Right renal pelvis (tissue), 4 donors: ENCODE data around the gene ZNF99. TPM values are rescaled to one million over a fixed set of nuclear protein-coding genes. Genes with fewer than 3 reads are reported as not detected.
"Not testable (repeated sequence)": the region's sequence is repeated elsewhere in the genome, so short reads cannot be mapped to it uniquely, and the experiment has no call there.

Experiments used
- DNase-seq, 4 donors: peaks; one replicate each; pipeline ENCODE4 v3.0.0-alpha.2; 2013; ENCODE audit warnings: low read depth in 4 of 4, low spot score in 3 of 4, missing footprints in 1 of 4
- polyA plus RNA-seq, 4 donors: library from polyadenylated mRNA; unstranded; fragments of 120-200 nt; gene quantifications; one replicate each; pipeline ENCODE4 v1.2.1, GENCODE V29; 2013; ENCODE audit not compliant: insufficient read length in 4 of 4

Gene ZNF99
- 1 to 10 TPM in 2 of 4 donors, under 1 TPM in 2; 0.55 to 1.6 (median 0.91) TPM for polyA plus RNA-seq

DNA sequence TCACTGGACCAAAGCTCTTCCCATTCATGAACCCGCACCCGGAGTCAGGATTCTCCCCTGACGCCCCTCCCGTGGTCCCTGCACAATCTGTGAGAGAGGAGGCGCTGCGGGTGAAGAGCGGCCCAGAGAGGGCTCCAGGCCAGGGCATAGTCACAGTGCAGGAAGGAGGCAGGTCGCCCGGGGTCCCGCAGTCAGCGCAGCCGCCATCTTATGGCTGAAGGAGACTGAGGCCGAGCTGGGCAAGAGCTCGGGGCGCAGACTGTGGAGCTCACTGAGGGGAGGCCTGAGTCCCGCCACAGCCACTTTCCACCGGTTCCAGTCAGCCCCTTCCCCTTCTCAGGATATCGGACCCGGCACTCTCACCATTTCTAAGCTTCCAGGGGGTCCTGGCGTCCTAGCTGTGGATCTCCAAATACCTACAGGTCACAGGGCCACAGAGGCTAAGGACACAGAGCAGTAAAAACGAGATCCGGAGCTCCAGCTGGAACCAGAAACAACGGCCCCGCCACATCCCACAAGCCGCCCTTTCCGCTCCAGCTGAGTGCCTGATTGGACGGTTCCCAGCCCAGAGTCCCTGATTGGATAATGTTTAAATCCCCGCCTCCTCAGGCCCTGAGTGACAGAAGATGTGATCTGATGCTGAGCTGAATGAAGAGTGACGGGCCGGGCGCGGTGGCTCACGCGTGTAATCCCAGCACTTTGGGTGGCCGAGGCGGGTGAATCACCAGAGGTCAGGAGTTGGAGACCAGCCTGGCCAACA, at the start of gene ZNF99:
TSS of gene ZNF99 (minus strand) at position 501 of the 760 bp plus-strand sequence. CDS start at position 366, 135 bp downstream.
- peak; percentile 37 to 71 (median 52) for DNase-seq

DNA sequence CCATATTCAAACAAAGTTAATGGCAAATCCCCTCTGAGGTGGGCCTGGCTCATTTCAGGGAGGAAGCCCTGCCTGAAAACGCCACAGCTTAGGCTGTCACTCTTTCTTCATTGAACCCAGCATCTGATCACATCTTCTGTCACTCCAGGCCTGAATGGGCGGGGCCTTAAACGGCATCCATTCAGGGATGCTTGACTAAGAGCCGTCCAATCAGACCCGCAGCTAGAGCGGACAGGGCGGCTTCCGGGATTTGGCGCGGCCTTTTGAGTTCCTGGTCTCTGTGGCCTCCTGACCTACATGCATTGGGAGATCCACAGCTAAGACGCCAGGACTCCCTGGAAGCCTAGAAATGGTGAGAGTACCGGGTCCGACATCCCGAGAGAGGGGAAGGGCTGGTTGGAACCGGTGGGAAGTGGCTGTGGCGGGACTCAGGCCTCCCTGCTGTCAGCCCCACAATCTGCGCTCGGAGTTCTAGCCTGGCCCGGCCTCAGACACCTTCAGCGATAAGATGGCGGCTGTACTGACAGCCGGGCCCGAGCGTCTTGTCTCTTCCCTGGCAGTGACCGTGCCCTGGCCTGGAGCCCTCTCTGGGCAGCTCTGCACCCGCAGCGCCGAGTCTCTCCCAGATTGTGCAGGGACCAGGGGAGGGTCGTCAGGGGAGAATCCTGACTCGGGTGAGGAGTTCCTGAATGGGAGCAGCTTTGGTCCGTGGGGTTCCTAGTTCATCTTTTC, 48.2 kb upstream of the ZNF99 start, which contains the start of gene ZNF723:
TSS of gene ZNF723 (plus strand) at position 261 of the 732 bp plus-strand sequence. CDS start at position 350, 89 bp downstream.
- DNase-seq, result no peak

DNA sequence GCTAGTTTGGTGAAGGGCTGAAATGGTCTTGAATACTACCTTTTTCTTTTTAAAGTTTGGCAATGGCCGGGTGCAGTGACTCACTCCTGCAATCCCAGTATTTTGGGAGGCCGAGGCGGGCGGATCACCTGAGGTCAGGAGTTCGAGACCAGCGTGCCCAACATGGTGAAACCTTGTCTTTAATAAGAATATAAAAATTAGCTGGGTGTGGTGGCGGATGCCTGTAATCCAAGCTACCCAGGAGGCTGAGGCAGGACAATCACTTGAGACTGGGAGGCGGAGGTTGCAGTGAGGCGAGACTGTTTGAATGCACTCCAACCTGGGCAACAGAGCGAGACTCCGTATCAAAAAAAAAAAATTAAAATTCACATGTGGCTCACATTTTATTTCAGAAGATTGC, 47.3 kb upstream of the ZNF99 start:
- DNase-seq, result no peak

DNA sequence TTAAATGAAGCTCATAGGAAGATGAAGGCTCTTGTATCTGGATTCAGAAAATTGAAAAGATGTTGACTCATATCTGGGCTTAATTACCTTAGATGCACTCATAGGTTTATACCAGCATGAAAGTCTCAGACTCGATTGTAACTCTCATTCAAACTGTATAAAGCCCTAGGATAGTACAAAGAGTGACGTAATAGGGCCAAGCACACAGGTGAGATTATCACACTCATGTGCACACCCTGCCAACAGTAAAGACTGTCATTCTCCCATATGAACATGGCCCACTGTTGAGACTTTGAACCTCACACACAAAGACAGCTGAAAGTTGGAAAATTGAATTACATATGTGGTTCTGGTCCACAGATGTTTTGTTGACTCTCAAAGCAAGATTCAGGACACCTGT, 30.2 kb upstream of the ZNF99 start:
- DNase-seq, result no peak

DNA sequence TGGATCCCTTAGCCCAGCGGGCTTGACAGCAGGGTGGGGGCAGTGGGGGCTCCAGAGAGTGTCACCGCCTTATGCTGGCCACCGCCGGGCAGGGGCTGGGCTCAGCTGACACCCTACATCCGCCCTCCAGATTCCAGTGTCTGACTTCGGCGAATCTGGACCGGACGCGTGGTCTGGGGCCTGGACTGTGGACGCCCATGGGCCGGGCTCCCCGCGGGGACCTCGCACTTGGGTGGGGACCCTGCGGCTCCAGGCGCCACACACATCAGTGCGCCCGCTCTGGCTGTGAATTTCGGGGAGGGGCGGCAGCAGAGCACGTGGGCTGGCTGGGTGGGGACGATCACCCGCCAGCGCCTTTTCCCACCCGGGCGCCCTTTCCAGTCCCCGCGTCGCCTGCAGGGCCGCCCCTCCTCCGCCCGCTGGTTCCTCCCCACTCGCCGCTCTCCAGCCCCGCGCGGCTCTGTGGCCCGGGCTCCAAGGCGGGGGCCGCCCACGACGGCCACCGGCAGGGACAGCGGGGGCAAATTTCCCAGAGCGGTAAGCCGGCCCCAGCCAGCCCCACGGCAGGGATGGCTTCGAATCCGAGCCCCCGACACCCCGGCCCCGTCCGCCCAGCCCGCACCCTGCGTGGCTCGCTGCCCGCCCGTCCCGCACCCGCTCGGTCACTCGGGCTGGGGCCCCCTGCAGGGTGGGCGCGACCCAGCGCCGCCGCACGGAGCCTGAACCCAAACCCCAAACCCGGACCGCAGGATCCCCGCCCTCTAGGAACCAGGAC, 23.3 kb upstream of the ZNF99 start:
- no peak for DNase-seq

DNA sequence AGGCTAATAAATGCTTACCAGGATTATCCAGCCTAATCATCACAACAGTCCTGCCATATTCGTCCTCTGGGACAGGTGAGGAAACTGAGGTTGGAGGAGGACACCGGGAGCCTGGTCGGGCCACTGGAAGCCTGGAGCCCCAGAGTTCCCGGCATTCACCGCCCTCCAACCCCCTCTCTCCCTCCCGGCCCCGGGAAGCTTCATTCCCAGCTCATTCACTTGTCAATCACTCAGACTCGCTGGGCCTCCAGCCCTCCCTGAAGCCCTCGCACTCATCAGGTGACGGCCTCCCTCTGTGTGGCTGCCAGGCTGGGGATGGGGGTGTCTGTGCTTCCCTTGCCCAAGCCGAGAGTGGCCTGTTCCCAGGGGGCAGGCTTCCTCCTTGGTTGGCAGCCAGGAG, 22.5 kb upstream of the ZNF99 start:
- DNase-seq, result no peak

DNA sequence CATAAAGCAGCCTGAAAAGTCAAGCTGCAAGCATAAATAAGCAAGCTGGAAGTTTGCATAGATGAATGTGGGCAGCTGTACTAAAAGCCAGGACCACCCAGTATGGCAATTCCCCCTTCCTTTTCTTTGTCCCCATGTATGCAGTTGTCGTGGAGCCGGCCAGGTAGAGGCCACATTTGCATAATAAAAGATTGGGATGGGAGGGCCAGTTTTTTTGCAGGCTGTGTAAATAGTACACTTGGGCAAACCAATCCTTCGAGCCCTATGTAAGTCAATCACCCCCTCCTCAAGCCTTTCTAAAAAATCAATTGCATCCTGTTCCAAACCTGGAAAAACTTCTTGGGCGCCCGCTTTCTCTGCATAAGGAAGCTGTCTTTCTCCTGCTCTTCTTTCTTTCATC, 13.1 kb upstream of the ZNF99 start:
- DNase-seq, result no peak

DNA sequence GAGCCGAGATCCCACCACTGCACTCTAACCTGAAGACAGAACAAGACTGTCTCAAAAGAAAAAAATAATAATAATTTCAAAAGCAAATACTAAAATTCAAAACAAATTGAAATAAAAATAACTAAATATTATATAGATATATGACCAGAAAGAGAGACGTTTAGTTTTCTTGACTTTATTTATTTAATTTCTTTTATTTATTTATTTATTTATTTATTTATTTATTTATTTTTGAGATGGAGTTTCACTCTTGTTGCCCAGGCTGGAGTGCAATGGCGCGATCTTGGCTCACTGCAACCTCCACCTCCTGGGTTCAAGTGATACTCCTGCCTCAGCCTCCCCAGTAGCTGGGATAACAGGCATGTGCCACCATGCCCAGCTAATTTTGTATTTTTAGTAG, 8.9 kb upstream of the ZNF99 start:
- DNase-seq, result not testable (repeated sequence)

DNA sequence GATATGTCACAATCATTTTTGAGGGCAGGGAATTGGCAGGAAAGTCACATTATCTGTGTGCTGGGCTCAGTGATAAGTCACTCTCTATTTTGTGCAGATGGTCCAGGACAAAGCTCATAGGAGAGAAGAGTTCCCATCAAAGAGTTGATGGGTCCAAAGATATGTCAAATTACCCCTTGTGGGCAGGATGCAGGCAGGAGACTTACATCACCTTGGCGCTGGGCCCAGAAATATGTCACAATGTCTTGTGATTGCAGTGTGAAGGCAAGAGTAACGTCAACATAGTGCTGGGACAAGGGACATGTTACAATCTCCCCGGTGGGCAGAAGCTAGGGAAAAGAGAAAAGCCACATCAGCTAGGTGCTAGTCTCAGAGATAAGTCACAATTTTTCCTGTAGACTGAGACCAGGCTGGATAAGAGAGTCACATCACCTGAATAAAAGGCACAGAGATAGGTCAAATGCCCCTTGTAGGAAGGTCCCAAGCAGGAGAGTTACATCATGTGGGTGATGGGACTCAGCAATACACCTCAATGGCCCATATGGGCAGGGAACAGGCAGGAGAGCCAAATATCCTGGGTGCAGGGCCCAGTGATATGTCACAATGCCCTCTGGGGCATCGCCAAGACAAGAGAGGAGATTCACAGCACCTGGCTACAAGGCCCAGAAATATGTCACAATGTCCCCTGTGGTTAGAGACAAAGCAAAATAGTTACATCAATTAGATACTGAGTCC, 47.9 kb downstream of the ZNF99 start:
- no peak for DNase-seq

DNA sequence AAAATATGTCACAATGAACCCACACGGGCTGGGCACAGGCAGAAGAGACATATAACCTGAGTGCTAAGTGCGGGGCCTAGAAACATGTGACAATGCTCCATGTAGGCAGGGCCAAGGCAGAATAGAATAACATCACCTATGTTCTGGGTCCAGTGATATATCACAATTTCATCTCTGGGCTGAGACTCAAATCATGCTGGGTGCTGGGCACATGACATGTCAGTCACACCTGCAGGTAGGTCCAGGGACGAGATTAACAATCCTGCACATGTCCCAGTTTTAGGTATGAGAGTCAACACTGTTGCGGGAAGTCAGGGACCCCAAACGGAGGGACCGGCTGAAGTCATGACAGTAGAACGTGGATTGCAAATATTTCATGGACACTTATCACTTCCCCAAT, 50.3 kb downstream of the ZNF99 start:
- DNase-seq, result no peak

DNA sequence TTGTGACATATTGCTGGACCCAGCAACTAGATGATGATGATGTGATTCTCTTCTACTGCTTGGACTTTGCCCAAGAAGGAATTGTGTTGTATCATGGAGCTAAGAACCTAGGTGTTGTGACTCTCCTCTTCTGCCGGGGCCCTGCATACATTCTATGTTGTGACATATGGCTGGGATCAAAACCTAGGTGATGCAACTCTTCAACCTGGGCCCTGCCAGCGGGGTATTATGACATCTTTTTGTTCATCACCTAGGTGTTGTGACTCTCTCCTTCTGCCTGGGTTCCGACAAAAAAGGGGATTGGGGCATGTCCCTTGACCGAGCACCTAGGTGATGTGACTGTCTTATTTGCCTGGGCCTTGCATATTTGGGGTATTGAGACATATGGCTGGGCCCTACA, 55.7 kb downstream of the ZNF99 start:
- DNase-seq, result not testable (repeated sequence)

DNA sequence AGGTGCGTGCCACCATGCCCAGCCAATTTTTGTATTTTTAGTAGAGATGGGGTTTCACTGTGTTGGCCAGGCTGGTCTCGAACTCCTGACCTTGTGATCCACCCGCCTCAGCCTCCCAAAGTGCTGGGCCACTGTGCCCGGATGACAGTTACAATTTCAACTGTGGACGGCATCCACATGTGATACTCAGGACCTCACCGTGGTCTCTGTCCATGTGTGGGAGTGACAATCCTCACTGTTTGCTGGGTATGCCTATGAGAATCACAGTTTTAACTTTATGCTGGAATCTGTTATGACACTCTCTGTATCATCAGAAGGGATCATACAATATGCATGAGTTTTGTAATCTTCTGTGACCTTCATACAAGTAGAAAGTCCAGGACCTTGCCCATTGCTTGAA, 62.4 kb downstream of the ZNF99 start:
- not testable (repeated sequence) for DNase-seq

DNA sequence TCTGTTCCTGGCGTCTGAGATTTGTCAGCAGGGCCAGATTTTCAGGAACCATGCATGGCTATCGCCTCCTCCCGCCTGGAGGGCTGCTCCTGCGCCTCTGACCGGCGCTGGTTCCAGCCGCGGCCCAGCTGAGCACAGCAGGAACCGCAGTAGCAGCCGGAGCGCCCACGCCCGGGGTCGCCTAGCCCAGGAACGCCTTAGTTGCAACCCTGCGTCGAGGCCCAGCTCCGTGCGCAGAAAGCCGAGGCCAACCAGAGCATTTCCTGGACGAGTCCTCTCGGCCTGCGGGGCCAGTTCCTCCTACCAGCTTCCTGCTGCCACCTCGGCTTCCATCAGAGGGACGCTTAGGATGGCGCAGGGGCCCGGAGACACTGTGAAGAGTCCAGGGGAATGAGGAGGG, 75.0 kb downstream of the ZNF99 start:
- DNase-seq, result no peak

DNA sequence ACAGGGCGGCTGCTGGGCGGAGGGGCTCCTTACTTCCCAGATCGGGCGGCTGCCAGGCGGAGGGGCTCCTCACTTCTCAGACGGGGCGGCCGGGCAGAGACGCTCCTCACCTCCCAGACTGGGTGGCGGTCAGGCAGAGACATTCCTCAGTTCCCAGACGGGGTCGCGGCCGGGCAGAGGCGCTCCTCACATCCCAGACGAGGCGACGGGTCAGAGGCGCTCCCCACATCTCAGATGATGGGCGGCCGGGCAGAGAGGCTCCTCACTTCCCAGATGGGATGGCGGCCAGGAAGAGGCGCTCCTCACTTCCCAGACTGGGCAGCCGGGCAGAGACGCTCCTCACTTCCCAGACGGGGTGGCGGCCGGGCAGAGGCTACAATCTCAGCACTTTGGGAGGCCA, 80.9 kb downstream of the ZNF99 start:
- DNase-seq, result not testable (repeated sequence)

DNA sequence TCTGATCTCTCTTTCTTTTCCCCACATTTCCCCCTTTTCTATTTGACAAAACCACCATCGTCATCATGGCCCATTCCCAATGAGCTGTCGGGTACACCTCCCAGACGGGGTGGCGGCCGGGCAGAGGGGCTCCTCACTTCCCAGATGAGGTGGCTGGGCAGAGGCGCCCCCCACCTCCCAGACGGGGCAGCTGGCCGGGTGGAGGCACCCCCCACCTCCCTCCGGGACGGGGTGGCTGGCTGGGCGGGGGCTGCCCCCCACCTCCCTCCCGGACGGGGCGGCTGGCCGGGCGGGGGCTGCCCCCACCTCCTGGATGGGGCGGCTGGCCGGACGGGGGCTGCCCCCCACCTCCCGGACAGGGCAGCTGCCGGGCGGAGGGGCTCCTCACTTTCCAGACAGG, 81.3 kb downstream of the ZNF99 start:
- DNase-seq, result not testable (repeated sequence)

Other genes starting within 250 kb of the ZNF99 start
- 1 to 10 TPM; 2.4 to 3.5 (median 2.9) TPM for gene ZNF492, start 149.8 kb downstream of the ZNF99 start, polyA plus RNA-seq
- gene ZNF723, start 48.1 kb upstream of the ZNF99 start, polyA plus RNA-seq, result under 1 TPM in 1 of 4 donors, not detected in 3; 0.12 TPM
- 1 to 10 TPM in 1 of 4 donors, under 1 TPM in 3; 0.12 to 1.0 (median 0.22) TPM for gene ZNF728, start 219.0 kb upstream of the ZNF99 start, polyA plus RNA-seq